ENCODE data around the gene PUS10.

Gene PUS10

GRCh38 chr2:60948161-60948560, 69.9 kb downstream of the PUS10 start:
- DNase-seq (ENCODE audit: low read depth, low spot score), result no peak
- no peak overlapping the region for H3K9ac ChIP-seq (ENCODE audit: insufficient read length, low read depth)
- no peak overlapping the region for H3K4me3 ChIP-seq (ENCODE audit: insufficient read length, low read depth)
- H3K27me3 ChIP-seq (ENCODE audit: insufficient read depth, insufficient read length), result no peaks in the 10 kb centered on the region
- H3K36me3 ChIP-seq (ENCODE audit: insufficient read depth, insufficient read length, low read length), result peaks cover 4% of the 10 kb centered on the region
- no peak for TF ChIP-seq ZNF274 (IDR thresholded peaks at IDR 0.05; ENCODE audit: low read depth, low read length)
- no peak for TF ChIP-seq YY1 (IDR thresholded peaks at IDR 0.05; ENCODE audit: insufficient read depth, insufficient read length)
- no peaks in the 10 kb centered on the region for H3K9me3 ChIP-seq (ENCODE audit: insufficient read depth, low read length)
- H3K4me1 ChIP-seq (ENCODE audit: insufficient read depth, insufficient read length), result no peaks in the 10 kb centered on the region

GRCh38 chr2:60947056-60947455, 71.0 kb downstream of the PUS10 start:
- no peaks in the 10 kb centered on the region for H3K27me3 ChIP-seq (ENCODE audit: insufficient read depth, insufficient read length)
- H3K36me3 ChIP-seq (ENCODE audit: insufficient read depth, insufficient read length, low read length), result no peaks in the 10 kb centered on the region
- H3K9me3 ChIP-seq (ENCODE audit: insufficient read depth, low read length), result no peaks in the 10 kb centered on the region
- H3K9ac ChIP-seq (ENCODE audit: insufficient read length, low read depth), result no peak overlapping the region
- no peak for DNase-seq (ENCODE audit: low read depth, low spot score)
- H3K4me1 ChIP-seq (ENCODE audit: insufficient read depth, insufficient read length), result no peaks in the 10 kb centered on the region
- no peak overlapping the region for H3K4me3 ChIP-seq (ENCODE audit: insufficient read length, low read depth)
- no peak for TF ChIP-seq ZNF274 (IDR thresholded peaks at IDR 0.05; ENCODE audit: low read depth, low read length)
- TF ChIP-seq SUZ12 (IDR thresholded peaks at IDR 0.05; ENCODE audit: extremely low read depth, insufficient read depth, insufficient read length), result no peak
- no peak for TF ChIP-seq YY1 (IDR thresholded peaks at IDR 0.05; ENCODE audit: insufficient read depth, insufficient read length)

- H3K9ac ChIP-seq (ENCODE audit: insufficient read length, low read depth), result no peak overlapping the region
- TF ChIP-seq SUZ12 (IDR thresholded peaks at IDR 0.05; ENCODE audit: extremely low read depth, insufficient read depth, insufficient read length) (no peak), ZNF274 (IDR thresholded peaks at IDR 0.05; ENCODE audit: low read depth, low read length) (no peak), YY1 (IDR thresholded peaks at IDR 0.05; ENCODE audit: insufficient read depth, insufficient read length) (no peak)
- H3K9me3 ChIP-seq (ENCODE audit: insufficient read depth, low read length), result no peaks in the 10 kb centered on the region
- H3K4me3 ChIP-seq (ENCODE audit: insufficient read length, low read depth), result no peak overlapping the region
- no peak for DNase-seq (ENCODE audit: low read depth, low spot score)
- no peaks in the 10 kb centered on the region for H3K36me3 ChIP-seq (ENCODE audit: insufficient read depth, insufficient read length, low read length)
- no peaks in the 10 kb centered on the region for H3K4me1 ChIP-seq (ENCODE audit: insufficient read depth, insufficient read length)
- no peaks in the 10 kb centered on the region for H3K27me3 ChIP-seq (ENCODE audit: insufficient read depth, insufficient read length)
These were observed 72.7 kb downstream of the PUS10 start for GRCh38 chr2:60945341-60945740.

- H3K9ac ChIP-seq (ENCODE audit: insufficient read length, low read depth), result no peak overlapping the region
- no peaks in the 10 kb centered on the region for H3K4me1 ChIP-seq (ENCODE audit: insufficient read depth, insufficient read length)
- H3K36me3 ChIP-seq (ENCODE audit: insufficient read depth, insufficient read length, low read length), result peaks cover 4% of the 10 kb centered on the region
- no peak for TF ChIP-seq YY1 (IDR thresholded peaks at IDR 0.05; ENCODE audit: insufficient read depth, insufficient read length)
- no peak for TF ChIP-seq SUZ12 (IDR thresholded peaks at IDR 0.05; ENCODE audit: extremely low read depth, insufficient read depth, insufficient read length)
- no peak for TF ChIP-seq ZNF274 (IDR thresholded peaks at IDR 0.05; ENCODE audit: low read depth, low read length)
- H3K27me3 ChIP-seq (ENCODE audit: insufficient read depth, insufficient read length), result no peaks in the 10 kb centered on the region
- H3K9me3 ChIP-seq (ENCODE audit: insufficient read depth, low read length), result no peaks in the 10 kb centered on the region
- H3K4me3 ChIP-seq (ENCODE audit: insufficient read length, low read depth), result no peak overlapping the region
- DNase-seq (ENCODE audit: low read depth, low spot score), result no peak
These were observed 78.4 kb downstream of the PUS10 start for GRCh38 chr2:60939622-60940021.

- peaks cover 4% of the 10 kb centered on the region for H3K36me3 ChIP-seq (ENCODE audit: insufficient read depth, insufficient read length, low read length)
- H3K4me1 ChIP-seq (ENCODE audit: insufficient read depth, insufficient read length), result no peaks in the 10 kb centered on the region
- TF ChIP-seq ZNF274 (IDR thresholded peaks at IDR 0.05; ENCODE audit: low read depth, low read length) (no peak), SUZ12 (IDR thresholded peaks at IDR 0.05; ENCODE audit: extremely low read depth, insufficient read depth, insufficient read length) (no peak), YY1 (IDR thresholded peaks at IDR 0.05; ENCODE audit: insufficient read depth, insufficient read length) (no peak)
- H3K9me3 ChIP-seq (ENCODE audit: insufficient read depth, low read length), result no peaks in the 10 kb centered on the region
- no peak for DNase-seq (ENCODE audit: low read depth, low spot score)
- H3K9ac ChIP-seq (ENCODE audit: insufficient read length, low read depth), result no peak overlapping the region
- no peaks in the 10 kb centered on the region for H3K27me3 ChIP-seq (ENCODE audit: insufficient read depth, insufficient read length)
- no peak overlapping the region for H3K4me3 ChIP-seq (ENCODE audit: insufficient read length, low read depth)
These were observed 79.8 kb downstream of the PUS10 start for GRCh38 chr2:60938301-60938700.

- Histone ChIP-seq H3K9me3 (ENCODE audit: insufficient read depth, low read length) (no peaks in the 10 kb centered on the region), H3K4me3 (ENCODE audit: insufficient read length, low read depth) (no peak overlapping the region), H3K27me3 (ENCODE audit: insufficient read depth, insufficient read length) (no peaks in the 10 kb centered on the region), H3K36me3 (ENCODE audit: insufficient read depth, insufficient read length, low read length) (peaks cover 5% of the 10 kb centered on the region), H3K9ac (ENCODE audit: insufficient read length, low read depth) (no peak overlapping the region), H3K4me1 (ENCODE audit: insufficient read depth, insufficient read length) (no peaks in the 10 kb centered on the region)
- DNase-seq (ENCODE audit: low read depth, low spot score), result no peak
- TF ChIP-seq YY1 (IDR thresholded peaks at IDR 0.05; ENCODE audit: insufficient read depth, insufficient read length) (no peak), SUZ12 (IDR thresholded peaks at IDR 0.05; ENCODE audit: extremely low read depth, insufficient read depth, insufficient read length) (no peak), ZNF274 (IDR thresholded peaks at IDR 0.05; ENCODE audit: low read depth, low read length) (no peak)
These were observed 81.3 kb downstream of the PUS10 start for GRCh38 chr2:60936757-60937156.

- TF ChIP-seq ZNF274 (IDR thresholded peaks at IDR 0.05; ENCODE audit: low read depth, low read length), result no peak
- TF ChIP-seq YY1 (IDR thresholded peaks at IDR 0.05; ENCODE audit: insufficient read depth, insufficient read length), result no peak
- no peak for TF ChIP-seq SUZ12 (IDR thresholded peaks at IDR 0.05; ENCODE audit: extremely low read depth, insufficient read depth, insufficient read length)
- Histone ChIP-seq H3K36me3 (ENCODE audit: insufficient read depth, insufficient read length, low read length) (peaks cover 6% of the 10 kb centered on the region), H3K27me3 (ENCODE audit: insufficient read depth, insufficient read length) (no peaks in the 10 kb centered on the region), H3K9me3 (ENCODE audit: insufficient read depth, low read length) (no peaks in the 10 kb centered on the region), H3K4me1 (ENCODE audit: insufficient read depth, insufficient read length) (no peaks in the 10 kb centered on the region), H3K4me3 (ENCODE audit: insufficient read length, low read depth) (no peak overlapping the region), H3K9ac (ENCODE audit: insufficient read length, low read depth) (no peak overlapping the region)
- no peak for DNase-seq (ENCODE audit: low read depth, low spot score)
These were observed 83.8 kb downstream of the PUS10 start for GRCh38 chr2:60934165-60934722.

Data from NT2/D1 (cell line).